OCI-M1 (cell line): ENCODE measurements around the gene OCLN.
"Not testable (repeated sequence)": the region's sequence is repeated elsewhere in the genome, so short reads cannot be mapped to it uniquely, and the experiment has no call there.

Source experiments
- DNase-seq: peaks from one replicate; lab custom pipeline; 2025; lab: John Stamatoyannopoulos, UW

The OCLN gene

GRCh38 chr5:69528035-69528434, 35.4 kb downstream of the OCLN start:
- DNase-seq: no peak

GRCh38 chr5:69528609-69529008, 36.0 kb downstream of the OCLN start:
- no peak for DNase-seq

GRCh38 chr5:69530561-69531405, 38.2 kb downstream of the OCLN start:
- peak; percentile 71 for DNase-seq

- DNase-seq: no peak
Observed at GRCh38 chr5:69531406-69531801, 38.8 kb downstream of the OCLN start.

- DNase-seq: not testable (repeated sequence)
Observed at GRCh38 chr5:69537911-69538310, 45.3 kb downstream of the OCLN start.

- not testable (repeated sequence) for DNase-seq
Observed at GRCh38 chr5:69538735-69539134, 46.1 kb downstream of the OCLN start.

- not testable (repeated sequence) for DNase-seq
Observed at GRCh38 chr5:69541347-69541746, 48.8 kb downstream of the OCLN start.

GRCh38 chr5:69542838-69543618, 50.4 kb downstream of the OCLN start:
- DNase-seq: not testable (repeated sequence)

- not testable (repeated sequence) for DNase-seq
Observed at GRCh38 chr5:69544602-69545001, 52.0 kb downstream of the OCLN start.

GRCh38 chr5:69559908-69560330, 67.3 kb downstream of the OCLN start, which contains the start of gene GTF2H2C:
GTF2H2C (plus strand) TSS chr5:69560191; CDS start chr5:69565133, 4,942 bp downstream.
- DNase-seq: not testable (repeated sequence)

GRCh38 chr5:69560587-69561431, 68.2 kb downstream of the OCLN start:
- DNase-seq: not testable (repeated sequence)

- DNase-seq: not testable (repeated sequence)
Observed at GRCh38 chr5:69566172-69566571, 73.6 kb downstream of the OCLN start.

- DNase-seq: not testable (repeated sequence)
Observed at GRCh38 chr5:69568072-69568471, 75.5 kb downstream of the OCLN start.

- not testable (repeated sequence) for DNase-seq
Observed at GRCh38 chr5:69583356-69583755, 90.8 kb downstream of the OCLN start.

GRCh38 chr5:69596114-69596840, 103.7 kb downstream of the OCLN start:
- DNase-seq: not testable (repeated sequence)

GRCh38 chr5:69601947-69602346, 109.4 kb downstream of the OCLN start:
- DNase-seq: not testable (repeated sequence)

- not testable (repeated sequence) for DNase-seq
Observed at GRCh38 chr5:69606839-69607238, 114.2 kb downstream of the OCLN start.
